ENCODE results near the gene SGF29.

DNA sequence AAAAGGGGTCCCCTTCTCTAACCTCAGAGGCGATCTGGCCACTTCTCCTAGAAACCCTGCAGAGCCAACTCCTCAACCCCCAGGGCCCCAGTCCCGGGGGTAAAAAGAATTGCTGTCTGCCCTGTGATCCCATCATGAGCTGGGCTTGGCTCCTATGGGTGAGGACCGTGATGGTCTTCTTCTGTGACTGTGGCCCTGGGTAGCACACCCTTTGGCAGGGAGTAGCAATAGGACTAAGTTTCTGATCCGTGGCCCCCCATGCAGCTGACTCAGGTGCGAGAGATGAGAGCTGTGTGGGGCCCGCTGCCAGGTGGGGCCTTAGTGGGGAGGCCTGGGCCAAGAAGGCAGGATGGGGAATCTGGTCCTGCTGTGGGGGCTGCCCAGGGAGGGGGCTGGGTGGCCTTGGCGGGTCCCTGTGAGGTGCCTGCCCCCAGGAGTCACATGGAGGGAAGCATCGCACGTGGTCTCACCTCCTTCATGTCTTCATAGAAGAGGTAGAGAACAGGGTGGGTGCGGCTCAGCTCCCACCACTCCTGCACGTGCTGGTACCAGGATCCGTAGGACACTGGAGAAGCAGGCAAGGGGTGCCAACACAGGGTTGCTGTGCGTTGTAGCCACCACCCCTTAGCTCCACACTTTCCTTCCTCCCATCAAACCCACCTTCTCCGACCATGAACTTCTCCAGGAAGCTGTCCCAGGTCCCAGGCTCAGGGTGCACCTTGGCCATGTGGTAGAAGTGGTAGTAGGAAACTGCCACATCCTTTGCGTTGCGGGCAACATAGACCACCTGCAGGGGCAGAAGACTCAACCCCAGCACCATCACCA is 52.8 kb downstream of the SGF29 start:
- TF ChIP-seq, protein P1, sequence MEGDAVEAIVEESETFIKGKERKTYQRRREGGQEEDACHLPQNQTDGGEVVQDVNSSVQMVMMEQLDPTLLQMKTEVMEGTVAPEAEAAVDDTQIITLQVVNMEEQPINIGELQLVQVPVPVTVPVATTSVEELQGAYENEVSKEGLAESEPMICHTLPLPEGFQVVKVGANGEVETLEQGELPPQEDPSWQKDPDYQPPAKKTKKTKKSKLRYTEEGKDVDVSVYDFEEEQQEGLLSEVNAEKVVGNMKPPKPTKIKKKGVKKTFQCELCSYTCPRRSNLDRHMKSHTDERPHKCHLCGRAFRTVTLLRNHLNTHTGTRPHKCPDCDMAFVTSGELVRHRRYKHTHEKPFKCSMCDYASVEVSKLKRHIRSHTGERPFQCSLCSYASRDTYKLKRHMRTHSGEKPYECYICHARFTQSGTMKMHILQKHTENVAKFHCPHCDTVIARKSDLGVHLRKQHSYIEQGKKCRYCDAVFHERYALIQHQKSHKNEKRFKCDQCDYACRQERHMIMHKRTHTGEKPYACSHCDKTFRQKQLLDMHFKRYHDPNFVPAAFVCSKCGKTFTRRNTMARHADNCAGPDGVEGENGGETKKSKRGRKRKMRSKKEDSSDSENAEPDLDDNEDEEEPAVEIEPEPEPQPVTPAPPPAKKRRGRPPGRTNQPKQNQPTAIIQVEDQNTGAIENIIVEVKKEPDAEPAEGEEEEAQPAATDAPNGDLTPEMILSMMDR (IDR thresholded peaks at IDR 0.05) = no peak
- TF ChIP-seq POLR2A (IDR thresholded peaks at IDR 0.05) (no peak), POLR2AphosphoS5 (IDR thresholded peaks at IDR 0.05) (no peak)
